Measurements from ENCODE around the gene TM2D3.

The TM2D3 gene

DNA sequence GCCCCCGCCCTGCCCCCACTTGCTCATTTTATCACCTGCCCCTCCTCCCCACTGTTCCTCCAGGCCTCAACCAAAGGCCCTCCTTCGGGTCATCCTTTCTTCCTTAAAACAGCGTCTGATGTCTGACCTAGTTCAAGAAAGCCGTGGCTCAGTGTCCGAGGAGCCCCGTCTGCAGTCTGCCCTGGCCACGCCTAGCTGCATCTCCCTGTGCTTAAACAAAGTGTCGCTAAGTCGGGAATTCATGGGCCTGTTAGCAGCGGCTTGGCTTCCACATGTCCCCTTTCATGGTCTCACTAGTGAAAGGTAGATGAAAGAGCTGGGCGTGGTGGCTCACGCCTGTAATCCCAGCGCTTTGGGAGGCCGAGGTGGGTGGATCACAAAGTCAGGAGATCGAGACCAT is 41.2 kb downstream of the TM2D3 start:
- ATAC-seq (ENCODE audit: insufficient read depth, low read depth) (no peak), DNase-seq (no peak)
- Histone ChIP-seq H3K4me3 (ENCODE audit: low read depth in 1 of 2, low read length in 2 of 2) (no peak overlapping the region), H3K79me2 (ENCODE audit: insufficient read depth, low read length) (no peaks in the 10 kb centered on the region), H3K4me1 (ENCODE audit: insufficient read depth, low read length) (no peaks in the 10 kb centered on the region), H2AFZ (ENCODE audit: low read depth, low read length) (no peak overlapping the region), H3K9ac (ENCODE audit: low read depth, low read length) (no peak overlapping the region), H4K20me1 (ENCODE audit: insufficient read depth, low read length) (no peaks in the 10 kb centered on the region), H3K9me3 (ENCODE audit: insufficient read depth, low read length, severe bottlenecking) (no peaks in the 10 kb centered on the region), H3K4me2 (ENCODE audit: insufficient read depth, low read length) (no peak overlapping the region), H3K27me3 (ENCODE audit: insufficient read depth, low read length, poor library complexity) (no peaks in the 10 kb centered on the region), H3K27ac (ENCODE audit: low read length) (no peak overlapping the region), H3K36me3 (ENCODE audit: insufficient read depth, low read length) (no peaks in the 10 kb centered on the region)
- no peak for TF ChIP-seq EZH2 (IDR thresholded peaks at IDR 0.05; ENCODE audit: borderline replicate concordance, low read depth, low read length, severe bottlenecking)
- TF ChIP-seq, protein P1, sequence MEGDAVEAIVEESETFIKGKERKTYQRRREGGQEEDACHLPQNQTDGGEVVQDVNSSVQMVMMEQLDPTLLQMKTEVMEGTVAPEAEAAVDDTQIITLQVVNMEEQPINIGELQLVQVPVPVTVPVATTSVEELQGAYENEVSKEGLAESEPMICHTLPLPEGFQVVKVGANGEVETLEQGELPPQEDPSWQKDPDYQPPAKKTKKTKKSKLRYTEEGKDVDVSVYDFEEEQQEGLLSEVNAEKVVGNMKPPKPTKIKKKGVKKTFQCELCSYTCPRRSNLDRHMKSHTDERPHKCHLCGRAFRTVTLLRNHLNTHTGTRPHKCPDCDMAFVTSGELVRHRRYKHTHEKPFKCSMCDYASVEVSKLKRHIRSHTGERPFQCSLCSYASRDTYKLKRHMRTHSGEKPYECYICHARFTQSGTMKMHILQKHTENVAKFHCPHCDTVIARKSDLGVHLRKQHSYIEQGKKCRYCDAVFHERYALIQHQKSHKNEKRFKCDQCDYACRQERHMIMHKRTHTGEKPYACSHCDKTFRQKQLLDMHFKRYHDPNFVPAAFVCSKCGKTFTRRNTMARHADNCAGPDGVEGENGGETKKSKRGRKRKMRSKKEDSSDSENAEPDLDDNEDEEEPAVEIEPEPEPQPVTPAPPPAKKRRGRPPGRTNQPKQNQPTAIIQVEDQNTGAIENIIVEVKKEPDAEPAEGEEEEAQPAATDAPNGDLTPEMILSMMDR (IDR thresholded peaks at IDR 0.05; ENCODE audit: borderline replicate concordance, extremely low read depth, low read length, poor library complexity, severe bottlenecking), result no peak

DNA sequence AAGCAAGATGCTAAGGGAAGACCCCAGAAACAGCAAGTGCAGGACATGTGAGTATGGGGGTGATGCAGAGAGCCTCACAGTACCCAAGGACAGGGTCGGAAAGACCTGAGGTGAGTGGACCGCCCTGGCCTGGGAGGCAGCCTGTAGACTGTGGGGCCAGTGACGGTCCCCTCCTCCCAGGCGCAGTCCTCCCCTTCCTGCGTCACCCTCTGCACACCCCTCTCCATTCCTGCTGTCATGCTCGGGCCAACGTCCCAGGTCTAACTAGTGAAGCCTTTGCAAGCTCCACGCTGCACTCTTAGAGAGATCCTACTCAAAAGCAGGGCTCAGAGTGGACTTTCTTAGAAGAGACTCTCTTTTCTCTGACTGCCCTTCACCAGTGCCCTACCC is 41.6 kb downstream of the TM2D3 start:
- Histone ChIP-seq H3K4me1 (ENCODE audit: insufficient read depth, low read length) (no peaks in the 10 kb centered on the region), H3K27me3 (ENCODE audit: insufficient read depth, low read length, poor library complexity) (no peaks in the 10 kb centered on the region), H4K20me1 (ENCODE audit: insufficient read depth, low read length) (no peaks in the 10 kb centered on the region), H3K27ac (ENCODE audit: low read length) (no peak overlapping the region), H3K79me2 (ENCODE audit: insufficient read depth, low read length) (no peaks in the 10 kb centered on the region), H2AFZ (ENCODE audit: low read depth, low read length) (no peak overlapping the region), H3K4me3 (ENCODE audit: low read depth in 1 of 2, low read length in 2 of 2) (no peak overlapping the region), H3K9ac (ENCODE audit: low read depth, low read length) (no peak overlapping the region), H3K36me3 (ENCODE audit: insufficient read depth, low read length) (no peaks in the 10 kb centered on the region), H3K4me2 (ENCODE audit: insufficient read depth, low read length) (no peak overlapping the region), H3K9me3 (ENCODE audit: insufficient read depth, low read length, severe bottlenecking) (no peaks in the 10 kb centered on the region)
- DNase-seq (no peak), ATAC-seq (ENCODE audit: insufficient read depth, low read depth) (no peak)
- TF ChIP-seq EZH2 (IDR thresholded peaks at IDR 0.05; ENCODE audit: borderline replicate concordance, low read depth, low read length, severe bottlenecking), result no peak
- TF ChIP-seq, protein P1 (IDR thresholded peaks at IDR 0.05; ENCODE audit: borderline replicate concordance, extremely low read depth, low read length, poor library complexity, severe bottlenecking), result no peak

DNA sequence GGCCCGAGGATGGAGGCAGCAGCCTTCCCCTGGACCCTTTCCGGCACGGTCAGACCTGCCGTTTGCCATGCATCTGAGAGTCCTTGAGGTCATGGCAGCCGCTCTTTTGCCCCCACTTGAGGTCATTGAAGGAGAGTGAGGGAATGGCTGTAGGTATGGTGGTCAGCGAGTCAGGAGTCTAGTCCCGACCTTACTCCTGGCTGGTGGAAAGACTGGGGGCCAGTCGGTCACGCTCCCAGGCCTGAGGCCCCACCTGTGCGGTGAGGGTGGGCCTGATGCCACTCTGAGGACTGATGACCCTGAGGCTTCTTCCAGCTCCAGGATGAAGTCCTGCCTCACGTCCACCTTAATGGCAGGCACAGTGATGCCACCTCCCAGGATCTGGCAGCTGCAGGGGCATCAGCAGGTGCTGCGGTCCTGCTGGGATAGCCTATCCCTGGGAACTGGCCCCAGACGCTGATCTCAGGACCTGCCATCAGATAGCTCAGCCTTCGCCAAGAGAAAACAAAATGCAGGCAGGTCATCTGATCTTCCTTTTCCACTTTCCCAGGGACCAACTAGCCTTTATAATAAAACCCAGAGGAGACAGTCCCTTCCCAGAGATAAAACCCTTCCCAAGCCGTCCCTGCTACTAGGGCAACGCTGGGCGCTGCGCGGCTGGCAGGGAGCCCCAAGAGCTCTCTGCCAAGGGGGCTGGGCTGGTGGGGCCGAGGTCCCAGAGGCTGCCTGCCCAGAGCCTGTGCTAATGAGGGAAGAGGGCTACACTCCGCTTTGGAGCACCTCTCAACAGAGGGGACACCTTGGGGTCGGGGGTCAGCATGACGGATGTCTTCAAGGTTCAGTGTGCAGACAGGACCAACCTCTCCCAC is 42.2 kb downstream of the TM2D3 start:
- no peaks in the 10 kb centered on the region for H3K79me2 ChIP-seq (ENCODE audit: insufficient read depth, low read length)
- H3K9ac ChIP-seq (ENCODE audit: low read depth, low read length), result no peak overlapping the region
- H4K20me1 ChIP-seq (ENCODE audit: insufficient read depth, low read length), result no peaks in the 10 kb centered on the region
- H2AFZ ChIP-seq (ENCODE audit: low read depth, low read length), result no peak overlapping the region
- H3K4me2 ChIP-seq (ENCODE audit: insufficient read depth, low read length), result no peak overlapping the region
- ATAC-seq (ENCODE audit: insufficient read depth, low read depth) (no peak), DNase-seq (no peak)
- no peaks in the 10 kb centered on the region for H3K4me1 ChIP-seq (ENCODE audit: insufficient read depth, low read length)
- H3K27ac ChIP-seq (ENCODE audit: low read length), result no peak overlapping the region
- H3K36me3 ChIP-seq (ENCODE audit: insufficient read depth, low read length), result no peaks in the 10 kb centered on the region
- no peaks in the 10 kb centered on the region for H3K27me3 ChIP-seq (ENCODE audit: insufficient read depth, low read length, poor library complexity)
- TF ChIP-seq, protein P1 (IDR thresholded peaks at IDR 0.05; ENCODE audit: borderline replicate concordance, extremely low read depth, low read length, poor library complexity, severe bottlenecking), result no peak
- no peak for TF ChIP-seq EZH2 (IDR thresholded peaks at IDR 0.05; ENCODE audit: borderline replicate concordance, low read depth, low read length, severe bottlenecking)
- H3K9me3 ChIP-seq (ENCODE audit: insufficient read depth, low read length, severe bottlenecking), result no peaks in the 10 kb centered on the region
- no peak overlapping the region for H3K4me3 ChIP-seq (ENCODE audit: low read depth in 1 of 2, low read length in 2 of 2)

All from DND-41 (cell line).